C1 segment of cervical spinal cord (tissue), 14 donors: Measurements from ENCODE around the gene USH1C.

Experiments used
- DNase-seq, 14 donors: peaks; one replicate each; lab custom pipeline; 2025; lab: John Stamatoyannopoulos, UW

Gene USH1C

GRCh38 chr11:17473071-17473744, 71.0 kb downstream of the USH1C start:
- peak in 1 of 14 donors; percentile 85 for DNase-seq

GRCh38 chr11:17472467-17472866, 71.7 kb downstream of the USH1C start:
- DNase-seq, result no peak

- DNase-seq, result no peak
Observed at GRCh38 chr11:17471501-17471900, 72.7 kb downstream of the USH1C start.

- DNase-seq, result no peak
Observed at GRCh38 chr11:17469998-17470397, 74.2 kb downstream of the USH1C start.

GRCh38 chr11:17468122-17468521, 76.1 kb downstream of the USH1C start:
- no peak for DNase-seq

GRCh38 chr11:17463546-17464174, 80.6 kb downstream of the USH1C start:
- DNase-seq, result no peak

GRCh38 chr11:17462940-17463339, 81.3 kb downstream of the USH1C start:
- DNase-seq, result no peak

GRCh38 chr11:17460406-17460805, 83.8 kb downstream of the USH1C start:
- DNase-seq, result no peak

GRCh38 chr11:17459236-17459896, 84.8 kb downstream of the USH1C start:
- DNase-seq, result no peak

- no peak for DNase-seq
Observed at GRCh38 chr11:17458268-17458667, 85.9 kb downstream of the USH1C start.

GRCh38 chr11:17457396-17458173, 86.6 kb downstream of the USH1C start:
- DNase-seq, result peak in 3 of 14 donors; percentile 14 to 95 (median 17)

- DNase-seq, result no peak
Observed at GRCh38 chr11:17452668-17453067, 91.5 kb downstream of the USH1C start.

- DNase-seq, result no peak
Observed at GRCh38 chr11:17449158-17449557, 95.1 kb downstream of the USH1C start.

GRCh38 chr11:17446482-17446881, 97.7 kb downstream of the USH1C start:
- DNase-seq, result no peak

GRCh38 chr11:17445240-17445795, 98.9 kb downstream of the USH1C start:
- DNase-seq, result no peak

GRCh38 chr11:17443926-17444690, 100.1 kb downstream of the USH1C start:
- DNase-seq, result no peak
